ENCODE results near the gene SULT1C2.

DNA sequence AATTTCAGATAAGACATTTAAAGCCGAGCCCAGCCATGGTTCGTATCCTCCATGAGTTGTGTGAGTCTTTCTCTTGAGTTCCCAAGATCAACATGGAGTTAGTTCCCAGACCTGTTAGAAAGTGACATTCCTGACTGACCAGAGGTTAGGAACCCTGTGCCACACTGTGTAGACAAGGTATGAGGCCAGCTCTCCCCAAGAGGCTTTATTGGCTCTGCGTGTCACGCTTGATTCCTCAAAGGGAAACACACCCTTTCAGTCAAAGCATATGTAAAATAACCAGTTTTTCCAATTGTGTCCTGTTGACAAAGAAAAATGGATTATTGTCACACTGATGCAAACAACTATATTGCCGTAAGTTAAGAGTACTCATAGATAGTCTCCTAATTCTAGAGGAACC lies 47.7 kb upstream of the SULT1C2 start:
- TF ChIP-seq POLR2A (IDR thresholded peaks at IDR 0.05; ENCODE audit: insufficient read depth in 1 of 2, low read depth in 2 of 2, low read length in 2 of 2) (no peak), TEAD3 (CRISPR knock-in tag; optimal IDR thresholded peaks at IDR 0.05; ENCODE audit: borderline replicate concordance) (no peak), MXI1 (IDR thresholded peaks at IDR 0.05; ENCODE audit: borderline replicate concordance, low read depth, low read length) (no peak), FOSL1 (CRISPR knock-in tag; IDR thresholded peaks at IDR 0.05; ENCODE audit: borderline replicate concordance) (no peak), YY1 (IDR thresholded peaks at IDR 0.05; ENCODE audit: insufficient read depth, insufficient replicate concordance, low read depth, low read length) (no peak), NFE2L1 (CRISPR knock-in tag; IDR thresholded peaks at IDR 0.05; ENCODE audit: borderline replicate concordance) (no peak), PCBP1 (IDR thresholded peaks at IDR 0.05; ENCODE audit: borderline replicate concordance, low read depth, low read length) (no peak), NR1H2 (CRISPR knock-in tag; IDR thresholded peaks at IDR 0.05; ENCODE audit: borderline replicate concordance, low read depth) (no peak)
- TF ChIP-seq, protein P1, sequence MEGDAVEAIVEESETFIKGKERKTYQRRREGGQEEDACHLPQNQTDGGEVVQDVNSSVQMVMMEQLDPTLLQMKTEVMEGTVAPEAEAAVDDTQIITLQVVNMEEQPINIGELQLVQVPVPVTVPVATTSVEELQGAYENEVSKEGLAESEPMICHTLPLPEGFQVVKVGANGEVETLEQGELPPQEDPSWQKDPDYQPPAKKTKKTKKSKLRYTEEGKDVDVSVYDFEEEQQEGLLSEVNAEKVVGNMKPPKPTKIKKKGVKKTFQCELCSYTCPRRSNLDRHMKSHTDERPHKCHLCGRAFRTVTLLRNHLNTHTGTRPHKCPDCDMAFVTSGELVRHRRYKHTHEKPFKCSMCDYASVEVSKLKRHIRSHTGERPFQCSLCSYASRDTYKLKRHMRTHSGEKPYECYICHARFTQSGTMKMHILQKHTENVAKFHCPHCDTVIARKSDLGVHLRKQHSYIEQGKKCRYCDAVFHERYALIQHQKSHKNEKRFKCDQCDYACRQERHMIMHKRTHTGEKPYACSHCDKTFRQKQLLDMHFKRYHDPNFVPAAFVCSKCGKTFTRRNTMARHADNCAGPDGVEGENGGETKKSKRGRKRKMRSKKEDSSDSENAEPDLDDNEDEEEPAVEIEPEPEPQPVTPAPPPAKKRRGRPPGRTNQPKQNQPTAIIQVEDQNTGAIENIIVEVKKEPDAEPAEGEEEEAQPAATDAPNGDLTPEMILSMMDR (CRISPR knock-in tag; IDR thresholded peaks at IDR 0.05): no peak
- TF ChIP-seq, protein P2, sequence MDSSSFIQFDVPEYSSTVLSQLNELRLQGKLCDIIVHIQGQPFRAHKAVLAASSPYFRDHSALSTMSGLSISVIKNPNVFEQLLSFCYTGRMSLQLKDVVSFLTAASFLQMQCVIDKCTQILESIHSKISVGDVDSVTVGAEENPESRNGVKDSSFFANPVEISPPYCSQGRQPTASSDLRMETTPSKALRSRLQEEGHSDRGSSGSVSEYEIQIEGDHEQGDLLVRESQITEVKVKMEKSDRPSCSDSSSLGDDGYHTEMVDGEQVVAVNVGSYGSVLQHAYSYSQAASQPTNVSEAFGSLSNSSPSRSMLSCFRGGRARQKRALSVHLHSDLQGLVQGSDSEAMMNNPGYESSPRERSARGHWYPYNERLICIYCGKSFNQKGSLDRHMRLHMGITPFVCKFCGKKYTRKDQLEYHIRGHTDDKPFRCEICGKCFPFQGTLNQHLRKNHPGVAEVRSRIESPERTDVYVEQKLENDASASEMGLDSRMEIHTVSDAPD (CRISPR knock-in tag; IDR thresholded peaks at IDR 0.05): no peak
